HEK293T (cell line): ENCODE measurements around the gene NRXN2.

Experiments used
- CTCF ChIA-PET: fragments of 350-600 bp; formaldehyde crosslinking; extraction: SDS; loops from one replicate; lab custom pipeline; 2021; ENCODE audit warnings: antibody characterized with exemption, inconsistent platforms; lab: Yijun Ruan, JAX
- POLR2A ChIA-PET: fragments of 350-600 bp; formaldehyde crosslinking; extraction: SDS; loops from one replicate; lab custom pipeline; 2020; ENCODE audit warnings: antibody characterized with exemption, inconsistent platforms; lab: Yijun Ruan, JAX
- DNase-seq: peaks from one replicate; pipeline ENCODE4 v3.0.0; 2012; ENCODE audit warnings: mixed read lengths; ENCODE audit errors: extremely low spot score
- ARNT ChIP-seq: fragments of 450-650 bp; IDR thresholded peaks from 2 replicates; pipeline ENCODE4 v1.6.1; 2017; ENCODE audit warnings: mild to moderate bottlenecking
- BHLHE40 ChIP-seq: fragments of 450-650 bp; IDR thresholded peaks from 2 replicates; pipeline ENCODE4 v1.6.1; 2016; ENCODE audit warnings: mild to moderate bottlenecking, moderate library complexity, borderline replicate concordance
- CTBP1 ChIP-seq: fragments of 450-650 bp; IDR thresholded peaks from 2 replicates; pipeline ENCODE4 v1.6.1; 2016; ENCODE audit warnings: borderline replicate concordance
- ELF4 ChIP-seq: fragments of 450-650 bp; IDR thresholded peaks from 2 replicates; pipeline ENCODE4 v1.6.1; 2017; ENCODE audit warnings: antibody characterized with exemption
- FOXA1 ChIP-seq: fragments of 450-650 bp; IDR thresholded peaks from 2 replicates; pipeline ENCODE4 v1.6.1; 2016; ENCODE audit warnings: mild to moderate bottlenecking
- FOXK2 ChIP-seq: fragments of 450-650 bp; IDR thresholded peaks from 2 replicates; pipeline ENCODE4 v1.6.1; 2016; ENCODE audit warnings: mild to moderate bottlenecking
- FOXM1 ChIP-seq: fragments of 450-650 bp; IDR thresholded peaks from 2 replicates; pipeline ENCODE4 v1.6.1; 2017; ENCODE audit warnings: mild to moderate bottlenecking, borderline replicate concordance
- HDGF ChIP-seq: fragments of 450-650 bp; IDR thresholded peaks from 2 replicates; pipeline ENCODE4 v1.6.1; 2017; ENCODE audit warnings: antibody characterized with exemption, borderline replicate concordance
- L3MBTL2 ChIP-seq: fragments of 450-650 bp; conservative IDR thresholded peaks from 2 replicates; pipeline ENCODE4 v1.6.1; 2016; ENCODE audit warnings: mild to moderate bottlenecking
- LEF1 ChIP-seq: fragments of 450-650 bp; IDR thresholded peaks from 2 replicates; pipeline ENCODE4 v1.6.1; 2017; ENCODE audit warnings: mild to moderate bottlenecking, borderline replicate concordance
- NFRKB ChIP-seq: fragments of 450-650 bp; IDR thresholded peaks from 2 replicates; pipeline ENCODE4 v1.6.1; 2016; ENCODE audit warnings: mild to moderate bottlenecking, moderate library complexity
- PKNOX1 ChIP-seq: fragments of 450-650 bp; IDR thresholded peaks from 2 replicates; pipeline ENCODE4 v1.6.1; 2016
- SP1 ChIP-seq: fragments of 450-650 bp; IDR thresholded peaks from 2 replicates; pipeline ENCODE4 v1.6.1; 2017
- SUZ12 ChIP-seq: fragments of 450-650 bp; IDR thresholded peaks from 2 replicates; pipeline ENCODE4 v1.6.1; 2016; ENCODE audit warnings: mild to moderate bottlenecking
- TARDBP ChIP-seq: fragments of 450-650 bp; IDR thresholded peaks from 2 replicates; pipeline ENCODE4 v1.6.1; 2016
- ZNF384 ChIP-seq: fragments of 450-650 bp; IDR thresholded peaks from 2 replicates; pipeline ENCODE4 v1.6.1; 2016

NRXN2 gene

GRCh38 chr11:64583296-64584262 is 139.4 kb downstream of the NRXN2 start:
- DNase-seq, result no peak
- TF ChIP-seq FOXK2 (no peak), NFRKB (no peak), ELF4 (no peak), LEF1 (no peak), TARDBP (no peak), L3MBTL2 (no peak), HDGF (no peak)
- ChIA-PET POLR2A (no interaction called here), CTCF (no interaction called here)

- DNase-seq, result no peak
- CTCF ChIA-PET, result no interaction called here
- no peak for TF ChIP-seq ZNF384
- no peak for TF ChIP-seq BHLHE40
- TF ChIP-seq SP1, result no peak
- POLR2A ChIA-PET, result no interaction called here
These were observed 140.1 kb downstream of the NRXN2 start for GRCh38 chr11:64582885-64583284.

- ChIA-PET CTCF (no interaction called here), POLR2A (interaction anchor here (1.0 kb wide), 1 partner anchor 10 kb away, joined by 3 read pairs; no protein-coding TSS in a partner anchor)
- TF ChIP-seq FOXM1 (no peak), ELF4 (no peak), PKNOX1 (no peak), TARDBP (no peak), SP1 (no peak), BHLHE40 (no peak), ARNT (no peak), L3MBTL2 (no peak), ZNF384 (no peak), SUZ12 (no peak), HDGF (no peak)
- no peak for DNase-seq
These were observed 141.9 kb downstream of the NRXN2 start for GRCh38 chr11:64581057-64581523.

- POLR2A ChIA-PET, result interaction anchor here (1.0 kb wide), 1 partner anchor 9 kb away, joined by 3 read pairs; no protein-coding TSS in a partner anchor
- no peak for DNase-seq
- no peak for TF ChIP-seq ARNT
- TF ChIP-seq SUZ12, result no peak
- CTCF ChIA-PET, result no interaction called here
These were observed 142.6 kb downstream of the NRXN2 start for GRCh38 chr11:64580412-64580811.

- DNase-seq, result no peak
- ChIA-PET CTCF (no interaction called here), POLR2A (no interaction called here)
- TF ChIP-seq PKNOX1, result no peak
- no peak for TF ChIP-seq LEF1
- no peak for TF ChIP-seq L3MBTL2
- no peak for TF ChIP-seq TARDBP
- no peak for TF ChIP-seq CTBP1
- no peak for TF ChIP-seq ZNF384
- no peak for TF ChIP-seq FOXM1
- no peak for TF ChIP-seq FOXA1
- no peak for TF ChIP-seq FOXK2
- TF ChIP-seq HDGF, result no peak
- no peak for TF ChIP-seq ARNT
- no peak for TF ChIP-seq BHLHE40
- no peak for TF ChIP-seq SP1
- TF ChIP-seq NFRKB, result no peak
- TF ChIP-seq ELF4, result no peak
- TF ChIP-seq SUZ12, result no peak
These were observed 145.8 kb downstream of the NRXN2 start for GRCh38 chr11:64577202-64577601.

GRCh38 chr11:64572143-64572542 is 150.9 kb downstream of the NRXN2 start:
- no peak for DNase-seq
- ChIA-PET POLR2A (no interaction called here), CTCF (no interaction called here)
- TF ChIP-seq NFRKB, result no peak
- no peak for TF ChIP-seq L3MBTL2
- no peak for TF ChIP-seq BHLHE40
- no peak for TF ChIP-seq FOXM1
- TF ChIP-seq ZNF384, result no peak
- no peak for TF ChIP-seq SP1
- no peak for TF ChIP-seq SUZ12
- no peak for TF ChIP-seq TARDBP
- TF ChIP-seq LEF1, result no peak
- TF ChIP-seq FOXK2, result no peak
- no peak for TF ChIP-seq HDGF
